HG03575 (cell line): ENCODE data around the gene AKT3.

Experiments
- ATAC-seq: cut with Tn5 transposase; IDR thresholded peaks from one replicate; pipeline ENCODE4 v1.9.1; 2021; ENCODE audit not compliant: unreplicated experiment, insufficient number of reproducible peaks, low FRiP score; ENCODE audit errors: extremely low read depth

Gene AKT3

DNA sequence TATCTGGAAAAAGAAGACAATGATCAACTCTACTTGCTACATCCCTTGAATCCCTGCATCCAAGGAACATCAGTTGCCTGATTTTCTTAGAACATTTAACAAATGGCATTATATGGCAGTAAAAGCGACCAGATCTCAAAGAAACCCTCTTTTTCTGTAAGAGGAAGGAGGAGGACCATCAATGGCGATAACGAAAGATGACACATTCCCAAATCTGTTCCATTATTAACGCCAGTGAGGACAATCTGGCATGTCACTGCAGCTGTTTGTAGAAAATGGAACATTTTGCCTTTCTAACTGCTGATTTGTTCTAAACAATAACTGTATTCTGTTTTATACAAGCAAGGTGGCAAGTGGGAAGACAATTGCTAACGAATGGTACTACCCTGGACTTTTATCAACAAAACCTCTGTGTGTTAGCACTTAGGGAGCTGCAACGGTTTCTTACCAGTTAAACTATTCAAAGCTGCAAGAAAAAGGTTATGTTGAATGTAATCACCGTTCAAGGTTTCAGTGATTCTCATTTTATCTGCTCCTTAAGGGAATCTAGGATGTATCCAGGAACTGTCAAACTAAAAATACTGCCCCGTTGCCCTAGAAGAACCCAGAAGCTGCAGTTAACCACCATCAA, 342.3 kb downstream of the AKT3 start:
- no peak for ATAC-seq

DNA sequence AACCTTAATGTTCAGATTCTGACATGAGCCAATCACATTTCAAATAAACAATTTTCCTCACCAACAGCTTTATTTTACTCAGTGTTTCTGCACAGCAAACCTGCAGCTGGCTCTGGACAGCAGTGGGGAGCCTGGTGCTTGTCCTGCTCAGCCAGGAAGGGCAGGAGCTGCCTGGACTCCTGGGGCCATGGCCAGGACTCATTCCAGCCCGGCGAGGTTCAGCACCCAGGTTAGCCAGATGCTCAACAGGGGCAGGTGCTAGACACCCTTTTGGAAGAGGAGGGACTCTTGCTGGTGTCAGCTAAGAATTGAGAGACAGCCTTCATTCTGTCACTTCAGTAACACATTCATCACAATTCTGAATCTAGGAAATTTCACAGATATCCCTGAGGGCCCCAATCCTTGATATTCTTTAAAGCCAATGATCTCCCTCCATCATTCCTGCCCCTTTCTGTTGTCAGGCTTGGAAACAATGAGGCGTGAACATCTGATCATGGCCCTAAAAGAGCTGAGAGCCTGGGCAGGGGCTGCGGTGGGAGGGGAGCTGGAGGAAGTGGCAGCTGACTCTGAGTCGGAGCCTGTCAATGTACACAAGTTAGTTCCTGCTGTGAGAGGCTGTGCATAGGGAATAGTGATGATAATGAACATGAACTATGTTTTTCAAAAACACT, 342.9 kb downstream of the AKT3 start:
- no peak for ATAC-seq

DNA sequence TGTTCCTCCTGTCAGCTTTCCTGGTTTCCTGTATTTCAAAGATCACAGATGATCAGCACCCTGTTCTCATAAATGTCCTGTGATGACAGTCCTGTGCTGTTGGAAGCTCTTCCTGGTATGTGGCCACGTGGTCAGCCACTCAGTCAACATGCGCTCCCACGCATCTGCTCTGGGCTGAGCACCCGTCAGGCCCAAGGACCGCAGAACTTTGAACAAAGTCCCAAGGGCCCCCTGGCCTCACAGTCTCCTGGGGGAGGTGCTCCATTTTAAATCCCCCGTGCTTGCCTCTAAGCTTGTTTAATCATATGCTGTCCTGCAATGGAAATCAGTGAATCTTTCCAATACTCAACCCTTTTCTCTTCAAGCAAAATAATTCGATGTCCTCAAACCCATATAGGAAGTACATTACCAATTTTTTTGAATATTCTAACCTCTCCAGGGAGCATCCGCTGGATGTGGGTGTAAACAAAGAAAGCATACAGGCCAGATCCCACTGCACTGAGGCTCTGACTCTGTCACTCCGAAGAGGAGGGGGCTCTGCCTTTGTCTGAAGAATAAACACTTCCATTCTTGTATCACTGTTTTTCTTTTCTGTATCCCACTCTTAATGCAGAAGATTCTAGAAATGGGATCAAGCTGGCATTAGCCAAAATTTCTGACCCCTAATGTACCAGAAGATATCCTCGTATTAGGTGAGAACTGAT, 343.9 kb downstream of the AKT3 start:
- ATAC-seq: no peak

DNA sequence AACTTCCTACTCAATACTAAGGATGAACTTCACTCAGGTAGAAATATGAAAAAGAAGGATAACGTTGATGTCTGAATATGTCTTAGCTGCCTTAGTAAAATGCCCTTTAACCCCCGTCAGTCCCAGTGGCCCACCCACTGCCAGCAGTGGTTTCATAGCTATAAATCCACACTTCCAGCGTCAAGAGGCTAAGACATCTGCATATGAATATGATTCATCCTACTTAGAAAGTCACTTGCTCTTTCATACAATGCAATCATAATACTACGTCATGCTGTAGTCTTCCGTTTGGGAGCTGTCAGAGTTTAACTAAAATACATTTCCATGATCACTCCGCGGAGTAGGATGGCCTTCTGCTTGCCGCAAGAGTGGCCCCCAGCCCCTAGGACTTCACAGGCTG, 346.9 kb downstream of the AKT3 start:
- no peak for ATAC-seq

DNA sequence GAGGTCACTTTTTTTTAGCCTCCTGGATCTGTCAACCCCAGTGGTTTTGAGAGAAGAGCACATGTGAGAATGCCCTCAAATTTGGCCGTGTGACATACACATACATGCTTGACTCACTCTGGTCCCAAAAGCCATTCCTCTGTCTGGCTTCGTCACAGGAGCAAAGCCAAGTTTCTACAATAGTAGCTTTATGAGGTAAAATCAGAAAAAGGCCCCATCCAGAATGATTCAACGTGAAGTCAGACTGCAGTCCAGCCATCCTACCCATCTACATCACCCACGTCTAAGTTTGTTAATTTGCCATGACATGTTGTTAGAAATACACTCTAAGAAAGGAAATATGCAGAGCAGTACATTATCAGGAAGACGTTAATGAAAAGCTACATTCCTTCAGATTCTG, 349.0 kb downstream of the AKT3 start:
- ATAC-seq: no peak

DNA sequence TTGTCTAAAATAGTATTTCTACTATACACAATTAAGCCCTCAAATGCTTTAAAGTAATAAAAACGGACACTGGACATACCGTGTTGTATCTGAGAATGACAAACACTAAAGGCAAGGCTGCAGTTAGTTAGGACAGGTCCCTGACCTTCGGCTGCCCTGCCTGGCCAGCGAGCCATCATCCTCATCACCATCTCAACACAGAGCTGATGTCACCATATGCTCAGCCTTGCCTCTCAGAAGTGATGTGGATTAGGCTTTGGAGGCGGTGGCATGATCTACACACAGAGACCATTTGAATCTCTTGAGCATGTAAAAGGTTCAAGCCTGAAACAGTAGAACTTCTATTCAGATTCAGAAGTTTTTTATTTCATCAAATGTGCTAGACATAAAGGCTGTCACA, 349.5 kb downstream of the AKT3 start:
- ATAC-seq: no peak

DNA sequence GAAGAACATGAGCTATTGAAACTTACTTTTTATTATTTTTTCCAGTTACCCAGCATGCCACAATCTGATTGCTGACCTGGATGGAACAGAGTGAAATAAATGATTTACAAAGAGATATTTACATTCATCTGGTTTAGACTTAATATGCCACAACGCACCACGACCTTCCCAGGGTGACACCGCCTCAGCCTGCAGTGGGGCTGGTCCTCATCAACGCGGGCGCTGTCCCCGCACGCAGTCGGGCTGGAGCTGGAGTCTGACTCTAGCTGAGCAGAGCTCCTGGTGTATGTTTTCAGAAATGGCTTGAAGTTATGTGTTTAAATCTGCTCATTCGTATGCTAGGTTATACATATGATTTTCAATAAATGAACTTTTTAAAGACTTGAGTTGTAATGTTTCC, 350.3 kb downstream of the AKT3 start:
- ATAC-seq: no peak

DNA sequence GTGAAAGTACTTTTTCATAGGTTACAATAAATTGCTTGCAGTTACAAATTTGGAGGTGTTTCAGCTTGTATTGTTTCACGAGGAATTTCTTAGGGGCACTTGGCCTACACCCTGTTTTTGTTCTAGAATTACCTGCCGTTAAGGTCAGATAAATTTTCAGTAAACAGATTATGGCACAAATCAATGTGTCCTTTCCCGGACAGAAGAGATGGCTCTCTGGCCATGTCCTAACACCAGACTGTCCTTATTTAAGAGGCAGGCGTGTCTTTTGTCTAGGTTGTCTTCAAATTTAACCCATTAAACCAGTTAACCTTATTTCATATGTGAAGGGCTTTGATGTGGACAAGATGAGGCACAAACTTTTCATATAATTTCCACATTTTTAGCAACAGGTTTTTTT, 350.8 kb downstream of the AKT3 start:
- ATAC-seq: no peak

DNA sequence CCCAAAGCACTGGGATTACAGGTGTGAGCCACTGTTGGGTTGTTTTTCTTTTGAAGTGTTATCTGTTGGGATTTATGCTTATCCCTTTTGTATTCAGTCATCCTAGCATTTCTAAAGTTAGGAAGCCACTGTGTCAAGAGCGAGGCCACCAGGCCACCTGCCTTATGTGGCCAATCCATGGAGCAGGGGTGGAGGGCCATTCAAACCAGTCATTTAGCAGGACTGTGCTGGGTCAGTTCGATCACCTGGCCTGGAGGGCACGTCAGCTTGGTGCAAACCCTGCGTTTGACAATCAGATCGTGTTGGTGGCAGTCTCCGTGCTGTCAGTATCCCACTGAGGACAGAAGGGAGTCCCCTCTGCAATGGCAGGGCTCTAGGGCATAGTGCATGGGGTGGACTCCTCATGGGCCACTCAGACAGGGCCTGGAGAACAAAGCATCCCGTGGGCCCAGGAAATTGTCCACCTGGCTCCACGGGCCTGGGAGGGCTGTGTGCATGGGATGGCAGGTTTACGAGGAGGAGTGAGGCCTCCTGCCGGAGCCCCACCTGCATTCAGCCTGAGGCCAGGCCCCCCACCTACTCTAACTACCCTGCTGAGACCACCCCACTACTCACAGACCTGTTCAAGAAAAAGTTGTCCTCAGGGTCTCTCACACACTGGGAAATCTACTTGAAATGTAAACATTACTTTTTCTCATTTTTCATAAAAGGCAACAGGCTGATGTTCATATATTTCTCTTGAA, 351.9 kb downstream of the AKT3 start:
- ATAC-seq: no peak

DNA sequence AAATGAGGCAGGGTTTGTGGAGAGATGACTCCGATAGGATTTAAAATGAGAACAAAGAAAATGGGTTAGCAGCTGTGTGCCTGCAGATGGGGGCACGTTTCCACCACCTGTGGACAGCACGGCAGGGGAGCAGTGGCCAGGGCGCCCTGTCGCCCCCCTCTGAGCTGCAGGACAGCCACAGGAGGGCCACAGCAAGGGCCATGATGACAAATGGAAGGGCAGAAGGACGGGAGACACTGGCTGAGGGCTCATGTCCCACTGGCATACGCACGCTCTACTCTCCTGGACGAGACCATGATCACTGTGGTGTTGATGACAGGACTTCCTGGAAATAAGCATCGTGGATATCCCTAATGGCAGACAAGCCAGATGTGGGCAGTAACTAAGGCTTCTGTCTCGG, 353.2 kb downstream of the AKT3 start:
- ATAC-seq: no peak

DNA sequence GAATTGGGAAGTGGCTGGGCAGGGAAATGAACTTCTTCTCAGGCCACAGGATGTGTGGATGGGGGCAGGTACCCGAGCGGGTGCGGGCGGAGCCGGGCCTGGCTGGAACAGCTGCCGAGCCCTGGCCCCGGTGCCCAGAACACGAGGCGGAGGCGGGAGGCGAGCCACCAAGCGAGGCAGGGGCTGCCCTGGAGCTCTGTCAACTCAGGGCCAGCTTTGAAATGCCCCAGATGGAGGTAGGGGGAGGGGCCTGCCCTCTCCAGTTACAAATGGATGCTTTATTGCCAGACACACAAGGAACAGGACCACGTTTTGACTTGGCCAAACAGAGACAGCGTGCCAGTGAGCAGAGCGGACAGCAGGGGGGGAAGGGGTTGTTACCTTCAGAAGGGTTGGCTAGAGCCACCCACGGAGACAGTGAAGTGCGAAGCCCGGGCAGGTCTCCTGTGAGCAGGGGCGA, 353.8 kb downstream of the AKT3 start:
- ATAC-seq: no peak

DNA sequence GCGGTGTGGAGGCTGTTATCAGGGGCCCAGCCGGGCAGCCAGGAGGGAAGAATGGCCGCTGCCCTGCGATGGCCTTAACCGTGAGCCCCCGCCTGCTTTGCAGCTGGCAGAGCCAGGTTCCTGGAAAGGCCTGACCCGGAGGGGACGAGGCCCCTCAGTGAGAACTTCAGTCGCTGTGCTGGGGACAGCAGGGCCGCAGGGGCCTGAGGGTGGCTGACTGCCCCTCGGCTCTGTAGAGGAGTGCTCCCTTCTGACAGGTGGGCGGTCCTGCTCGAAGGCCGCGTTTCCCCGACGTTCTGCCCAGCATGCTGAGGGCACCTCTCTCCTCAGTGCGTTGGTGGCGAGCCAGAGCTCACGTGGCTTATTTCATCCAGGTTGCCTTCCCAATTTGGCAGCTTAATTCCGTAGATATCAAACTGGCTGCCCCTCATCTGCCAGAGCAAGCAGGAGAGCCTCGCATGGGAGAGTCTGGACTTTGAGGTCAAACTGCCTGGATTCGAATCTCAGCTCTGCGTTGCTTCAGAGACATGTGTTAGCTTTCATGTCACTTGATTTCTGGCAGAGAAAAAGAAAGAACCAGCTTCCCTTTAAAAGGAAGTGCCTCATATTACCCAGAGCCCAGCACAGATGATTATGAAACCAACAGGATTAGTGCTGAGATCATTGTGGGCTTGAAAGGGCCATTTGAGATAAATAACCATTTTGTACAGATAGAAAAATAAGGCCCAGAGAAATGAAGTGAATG, 354.4 kb downstream of the AKT3 start:
- no peak for ATAC-seq

DNA sequence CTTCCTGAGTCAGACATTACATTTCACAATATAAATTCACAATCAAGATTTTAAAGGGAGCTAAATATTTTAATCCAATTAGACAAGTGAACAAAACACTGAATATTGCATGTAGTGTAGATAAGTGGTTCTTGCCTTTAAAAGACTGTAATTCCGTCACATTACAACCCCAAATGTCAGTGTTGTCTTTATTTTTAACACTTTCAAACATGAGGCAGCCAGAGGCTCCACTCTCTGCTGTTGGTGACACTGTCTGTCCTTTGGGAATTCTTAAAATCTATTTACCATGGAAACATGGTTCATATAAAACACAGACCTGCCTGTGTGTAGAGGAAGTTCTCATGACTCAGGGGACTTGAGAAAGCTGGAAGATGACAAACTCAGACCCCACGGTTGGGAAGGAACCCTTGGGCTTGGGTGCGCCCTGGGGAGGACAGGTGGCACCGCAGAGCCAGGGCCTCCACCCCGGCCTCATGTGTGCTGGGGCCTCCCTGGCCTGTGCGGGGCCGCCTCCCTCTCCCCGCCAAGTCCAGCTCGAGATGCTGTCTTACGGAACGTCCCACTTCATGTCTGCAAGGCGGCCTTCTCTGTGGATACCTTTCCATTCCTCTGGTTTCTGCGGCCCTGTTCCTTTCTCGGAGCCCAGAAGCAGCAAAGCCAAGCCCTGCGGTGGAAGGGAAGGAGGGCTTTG, 355.2 kb downstream of the AKT3 start:
- ATAC-seq: no peak

DNA sequence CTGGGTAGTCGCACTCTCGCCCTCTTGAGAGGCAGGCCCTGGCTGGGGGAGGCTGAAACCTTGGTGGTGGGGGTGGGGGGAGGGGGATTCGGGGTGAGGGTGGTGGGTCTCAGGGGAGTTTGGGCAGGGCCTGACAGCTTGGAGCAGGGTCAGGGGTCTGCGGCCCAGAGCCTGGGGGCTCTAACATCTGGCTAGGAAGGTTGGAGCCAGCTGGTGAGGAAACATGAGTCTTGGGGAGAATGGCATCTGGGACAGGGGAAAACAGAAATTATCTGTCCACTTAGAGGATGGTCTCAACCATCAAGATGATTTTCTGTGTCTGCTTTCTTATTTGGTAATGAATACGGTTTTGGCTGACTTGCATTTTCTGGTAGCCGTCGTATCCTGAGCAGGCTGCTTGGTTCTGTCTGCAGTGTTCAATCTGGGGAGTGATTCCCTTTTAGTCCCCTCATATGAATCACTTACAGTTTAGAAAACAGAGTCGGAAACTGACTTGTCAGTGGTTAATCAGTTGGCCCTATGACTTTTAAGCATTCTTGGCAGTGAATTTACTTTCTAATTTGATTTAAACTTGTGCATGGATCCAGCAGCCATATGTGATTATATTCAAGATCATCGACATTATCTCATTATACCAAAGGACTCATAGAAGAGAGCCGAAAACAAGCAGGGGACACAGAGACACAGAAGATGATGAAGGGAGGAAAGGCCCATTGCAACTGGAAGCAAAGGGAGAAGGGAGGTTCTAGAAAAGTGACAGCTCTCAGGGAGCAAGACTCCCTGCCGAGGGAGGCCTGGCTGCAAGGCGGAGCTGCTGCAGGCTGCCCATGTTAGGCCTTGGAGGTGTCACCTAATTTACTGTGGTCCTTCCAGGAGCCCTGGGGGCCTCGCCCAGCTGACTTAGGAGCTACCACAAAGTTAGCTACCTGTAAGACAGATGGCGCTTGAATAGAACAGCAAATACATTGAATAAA, 356.6 kb downstream of the AKT3 start:
- ATAC-seq: no peak

DNA sequence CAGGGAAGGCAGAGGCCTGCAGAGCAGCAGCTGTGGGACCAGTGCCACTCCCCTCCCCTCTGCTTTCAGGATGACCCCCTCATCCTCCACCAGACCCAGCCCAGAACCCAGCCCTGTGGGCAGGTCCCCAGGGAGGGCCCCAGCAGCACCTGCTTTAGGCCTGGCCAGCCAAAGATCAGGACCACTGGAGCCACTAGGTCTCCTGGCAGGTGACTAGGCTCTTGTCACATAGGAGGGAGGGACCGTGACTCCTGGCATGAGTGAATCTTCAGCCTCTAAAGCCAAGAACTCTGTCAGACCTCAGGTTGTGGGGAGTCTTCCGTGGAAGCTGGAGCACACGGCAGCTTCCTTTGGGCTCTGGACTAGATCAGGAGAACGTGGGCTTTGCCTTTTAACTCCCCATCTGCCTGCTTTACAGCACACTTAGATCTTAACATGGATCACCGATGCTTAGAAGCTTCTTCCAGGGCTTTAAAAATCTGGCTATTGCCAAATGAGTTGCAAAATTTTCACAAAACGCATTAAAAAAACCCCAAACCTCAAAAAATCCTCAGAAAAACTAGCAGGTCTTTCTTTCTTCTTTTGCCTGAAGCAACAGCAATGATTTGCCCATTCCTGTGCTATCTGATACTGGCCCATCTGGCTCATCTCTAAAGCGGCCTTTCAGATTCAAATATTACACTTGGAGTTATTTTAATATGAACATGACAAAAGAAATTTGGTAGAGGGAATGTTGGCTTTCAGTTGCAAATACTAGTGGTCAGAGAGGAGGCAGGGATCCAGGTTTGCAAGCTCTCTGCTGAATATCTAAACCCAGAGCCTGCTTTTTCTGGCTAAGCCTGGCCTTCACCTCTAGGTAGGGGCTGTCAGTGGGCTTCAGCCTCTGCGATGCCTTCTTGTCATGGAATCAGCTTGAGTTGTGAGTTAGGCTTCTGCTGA, 359.0 kb downstream of the AKT3 start:
- no peak for ATAC-seq

DNA sequence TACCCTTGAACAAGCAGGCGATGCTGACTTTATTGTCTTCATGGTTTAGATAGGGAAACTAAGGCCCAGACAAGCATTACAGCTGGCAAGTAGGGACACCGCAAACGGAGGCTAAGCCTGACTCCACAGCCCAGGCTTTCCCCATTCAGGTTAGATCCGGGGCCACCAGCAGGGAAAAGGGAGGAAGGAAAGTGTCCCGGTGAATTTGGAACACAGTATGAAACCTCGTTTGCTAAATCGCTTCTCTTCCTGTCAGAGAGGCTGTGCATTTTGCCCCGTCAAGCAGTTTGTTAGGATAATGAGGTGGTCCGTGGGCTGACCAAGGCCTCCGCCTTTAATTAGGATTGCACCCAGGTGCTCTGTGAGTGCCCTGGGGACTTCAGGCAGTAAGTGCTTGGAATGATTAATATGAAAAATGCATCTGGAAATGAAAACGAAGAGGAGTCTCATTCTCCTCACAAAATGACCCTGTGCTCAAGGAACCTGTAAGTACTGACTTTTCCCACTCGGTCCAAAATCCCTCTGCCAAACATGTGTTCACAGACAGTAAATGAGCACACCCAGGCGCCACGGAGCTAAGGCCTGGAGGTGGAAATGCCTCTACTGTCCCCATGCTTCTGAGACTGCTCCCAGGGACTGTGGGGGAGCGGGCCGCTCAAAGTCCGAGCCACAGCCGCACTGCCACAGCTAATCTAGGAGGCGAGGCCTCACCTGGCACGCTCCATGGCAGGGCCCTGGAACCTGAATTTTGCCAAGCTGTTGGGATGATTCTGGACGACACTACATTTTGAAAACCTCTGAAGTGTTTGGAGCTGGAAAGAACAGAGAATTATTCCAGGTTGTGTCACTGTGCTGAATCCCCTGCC, 360.1 kb downstream of the AKT3 start:
- ATAC-seq: no peak
